Effector memory CD4-positive, alpha-beta T cell (primary cell): ENCODE results near the gene CDK5RAP1.

Experiments
- DNase-seq, 3 donors: peaks; one replicate each; pipeline ENCODE4 v3.0.0-alpha.2; 2020
- H3K27ac ChIP-seq: 2 replicates; pipeline ENCODE4 v1.7.0; 2013; ENCODE audit warnings: mild to moderate bottlenecking, low read length, moderate library complexity; ENCODE audit not compliant: insufficient read depth, poor library complexity, severe bottlenecking
- H3K27me3 ChIP-seq: replicated peaks from 2 replicates; pipeline ENCODE4 v1.7.0; 2013; ENCODE audit warnings: mild to moderate bottlenecking, low read length; ENCODE audit not compliant: insufficient read depth, control insufficient read depth, poor library complexity, severe bottlenecking
- H3K36me3 ChIP-seq: 2 replicates; pipeline ENCODE4 v1.7.0; 2013; ENCODE audit warnings: mild to moderate bottlenecking, low read length, moderate library complexity; ENCODE audit not compliant: control insufficient read depth, insufficient read depth
- H3K4me1 ChIP-seq: 2 replicates; pipeline ENCODE4 v1.7.0; 2013; ENCODE audit warnings: low read length, mild to moderate bottlenecking; ENCODE audit not compliant: control insufficient read depth, insufficient read depth, poor library complexity, severe bottlenecking
- H3K4me3 ChIP-seq: 2 replicates; pipeline ENCODE4 v1.7.0; 2013; ENCODE audit warnings: low read length, low read depth, mild to moderate bottlenecking; ENCODE audit not compliant: insufficient read depth, poor library complexity, severe bottlenecking
- H3K9me3 ChIP-seq: 2 replicates; pipeline ENCODE4 v1.7.0; 2013; ENCODE audit warnings: mild to moderate bottlenecking, low read length, moderate library complexity; ENCODE audit not compliant: control insufficient read depth

CDK5RAP1 gene

GRCh38 chr20:33352258-33353012, 48.9 kb downstream of the CDK5RAP1 start:
- peaks cover 7% of the 10 kb centered on the region for H3K36me3 ChIP-seq
- no peak for DNase-seq
- H3K9me3 ChIP-seq: no peaks in the 10 kb centered on the region
- H3K4me3 ChIP-seq: no peak overlapping the region
- no peaks in the 10 kb centered on the region for H3K4me1 ChIP-seq
- H3K27ac ChIP-seq: no peak overlapping the region
- H3K27me3 ChIP-seq: no peaks in the 10 kb centered on the region

DNA sequence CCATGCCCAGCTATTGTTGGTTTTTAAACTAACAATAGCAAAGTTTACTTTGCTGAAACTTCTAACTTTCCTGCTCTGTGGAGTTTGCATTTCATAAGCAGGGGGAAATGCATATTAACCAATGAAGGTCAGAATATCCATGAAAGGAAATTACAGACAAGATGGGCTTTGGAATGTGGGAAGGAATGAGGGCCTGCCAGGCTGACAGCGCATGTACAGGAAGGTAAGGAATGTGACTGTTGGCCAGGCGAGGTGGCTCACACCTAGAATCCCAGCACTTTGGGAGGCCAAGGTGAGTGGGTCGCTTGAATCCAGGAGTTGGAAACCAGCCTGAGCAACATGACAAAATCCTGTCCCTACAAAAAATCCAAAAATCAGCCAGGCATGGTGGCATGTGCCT, 49.6 kb downstream of the CDK5RAP1 start:
- no peak for DNase-seq
- Histone ChIP-seq H3K27me3 (no peaks in the 10 kb centered on the region), H3K4me1 (no peaks in the 10 kb centered on the region), H3K27ac (no peak overlapping the region), H3K4me3 (no peak overlapping the region), H3K9me3 (no peaks in the 10 kb centered on the region), H3K36me3 (peaks cover 7% of the 10 kb centered on the region)

DNA sequence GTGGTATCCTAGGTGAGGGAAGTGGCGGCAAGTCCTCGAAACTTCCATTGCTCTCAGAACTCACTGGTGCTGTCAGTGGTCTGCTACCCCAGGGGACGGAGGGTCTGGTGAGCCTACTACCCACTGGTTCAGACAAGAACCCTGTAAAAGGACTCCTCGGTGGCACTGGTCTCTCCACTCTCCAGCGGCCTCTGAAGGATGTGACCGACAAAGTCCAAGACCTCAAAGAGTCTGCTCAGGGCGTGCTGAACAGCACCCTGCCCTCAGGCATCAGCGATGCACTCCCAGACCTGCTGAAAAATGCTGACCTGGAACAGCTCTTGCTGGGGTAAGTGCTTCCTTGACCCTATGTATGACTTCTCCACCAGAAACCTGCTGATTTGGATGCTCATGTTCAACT, 51.8 kb downstream of the CDK5RAP1 start:
- Histone ChIP-seq H3K27me3 (no peaks in the 10 kb centered on the region), H3K9me3 (no peaks in the 10 kb centered on the region), H3K4me3 (no peak overlapping the region), H3K36me3 (peaks cover 7% of the 10 kb centered on the region), H3K27ac (no peak overlapping the region), H3K4me1 (no peaks in the 10 kb centered on the region)
- DNase-seq: no peak

GRCh38 chr20:33348136-33348937, 53.0 kb downstream of the CDK5RAP1 start:
- no peaks in the 10 kb centered on the region for H3K4me1 ChIP-seq
- peaks cover 7% of the 10 kb centered on the region for H3K36me3 ChIP-seq
- no peaks in the 10 kb centered on the region for H3K9me3 ChIP-seq
- H3K27me3 ChIP-seq: no peaks in the 10 kb centered on the region
- no peak for DNase-seq
- H3K27ac ChIP-seq: no peak overlapping the region
- no peak overlapping the region for H3K4me3 ChIP-seq

DNA sequence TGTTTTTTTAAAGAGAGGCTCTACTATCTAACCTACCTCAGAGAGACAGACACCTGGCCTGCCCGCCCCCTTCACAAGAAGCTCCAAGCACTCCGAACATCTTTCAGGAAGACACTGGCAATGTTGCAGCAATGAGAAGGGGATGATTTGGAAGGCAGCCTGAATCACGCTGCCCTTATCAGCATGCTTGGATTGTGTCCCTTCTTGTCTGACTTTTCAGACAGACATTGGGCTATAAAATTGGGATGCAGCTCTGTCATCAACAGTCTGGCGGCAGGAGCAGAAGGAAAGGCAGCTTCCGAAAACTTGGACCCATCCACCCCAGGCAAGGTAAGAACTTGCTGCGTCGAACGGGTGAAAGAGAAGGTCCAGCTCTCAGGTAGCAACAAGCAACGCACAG, 56.0 kb downstream of the CDK5RAP1 start:
- no peak for DNase-seq
- no peaks in the 10 kb centered on the region for H3K9me3 ChIP-seq
- no peaks in the 10 kb centered on the region for H3K27me3 ChIP-seq
- peaks cover 7% of the 10 kb centered on the region for H3K36me3 ChIP-seq
- no peak overlapping the region for H3K4me3 ChIP-seq
- H3K4me1 ChIP-seq: no peaks in the 10 kb centered on the region
- H3K27ac ChIP-seq: no peak overlapping the region

- H3K9me3 ChIP-seq: no peaks in the 10 kb centered on the region
- no peaks in the 10 kb centered on the region for H3K36me3 ChIP-seq
- no peak overlapping the region for H3K27ac ChIP-seq
- no peaks in the 10 kb centered on the region for H3K27me3 ChIP-seq
- no peak for DNase-seq
- no peaks in the 10 kb centered on the region for H3K4me1 ChIP-seq
- H3K4me3 ChIP-seq: no peak overlapping the region
These were observed 57.8 kb downstream of the CDK5RAP1 start for GRCh38 chr20:33343521-33343920.

GRCh38 chr20:33339515-33340058, 61.7 kb downstream of the CDK5RAP1 start:
- no peaks in the 10 kb centered on the region for H3K9me3 ChIP-seq

GRCh38 chr20:33338467-33339258, 62.7 kb downstream of the CDK5RAP1 start:
- no peaks in the 10 kb centered on the region for H3K4me1 ChIP-seq
- no peaks in the 10 kb centered on the region for H3K9me3 ChIP-seq
- H3K36me3 ChIP-seq: no peaks in the 10 kb centered on the region
- no peak overlapping the region for H3K4me3 ChIP-seq
- H3K27ac ChIP-seq: no peak overlapping the region
- H3K27me3 ChIP-seq: no peaks in the 10 kb centered on the region
- no peak for DNase-seq

More at GRCh38 chr20:33339515-33340058, 61.7 kb downstream of the CDK5RAP1 start:
- DNase-seq: no peak
- Histone ChIP-seq H3K36me3 (no peaks in the 10 kb centered on the region), H3K4me3 (no peak overlapping the region), H3K27ac (no peak overlapping the region), H3K4me1 (no peaks in the 10 kb centered on the region), H3K27me3 (no peaks in the 10 kb centered on the region)

DNA sequence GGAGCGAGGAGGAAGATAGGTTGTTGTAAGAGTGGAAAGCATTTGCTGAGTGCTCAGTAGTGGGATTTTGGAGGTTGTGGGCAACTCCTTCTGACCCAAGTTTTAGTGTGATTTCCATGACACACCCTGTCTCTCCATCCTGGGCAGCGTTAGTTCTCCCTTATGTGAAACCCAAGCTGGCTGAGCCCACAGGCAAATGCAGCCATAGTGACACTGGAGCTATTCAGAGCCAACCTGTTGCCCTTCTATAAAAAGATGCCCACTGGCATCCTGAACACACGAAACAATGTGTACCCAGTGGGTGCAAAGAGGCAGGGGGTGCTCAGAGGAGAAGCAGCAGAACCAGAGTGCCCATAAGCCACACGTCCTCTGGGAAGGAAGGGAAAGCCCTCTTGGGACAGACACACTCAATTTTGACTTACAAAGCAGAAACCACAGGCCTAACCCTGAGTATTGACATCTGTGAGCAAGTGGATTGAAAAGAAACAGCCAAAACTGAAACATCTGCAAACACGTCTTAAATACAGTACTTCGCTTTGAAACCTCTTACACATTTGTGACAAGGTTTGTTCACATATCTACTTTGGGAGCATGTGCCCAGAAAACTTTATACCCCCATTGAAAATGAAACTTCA, 63.7 kb downstream of the CDK5RAP1 start:
- DNase-seq: no peak
- Histone ChIP-seq H3K4me3 (no peak overlapping the region), H3K36me3 (no peaks in the 10 kb centered on the region), H3K27ac (no peak overlapping the region), H3K4me1 (no peaks in the 10 kb centered on the region), H3K27me3 (no peaks in the 10 kb centered on the region), H3K9me3 (no peaks in the 10 kb centered on the region)
